A549 (cell line): ENCODE results near the gene MMS19.
A peak's percentile ranks its signal among the peaks of the same experiment; 100 is the strongest.

Source experiments
- CEBPB ChIP-seq, 2 experiments: fragments of >200 bp in 1 of 2; sonication (Bioruptor Twin) in 1 of 2; formaldehyde crosslinking in 1 of 2; IDR thresholded peaks; 2 replicates each; pipeline ENCODE4 v1.6.1; 2012 to 2016
- RAD21 ChIP-seq, 2 experiments: fragments of >200 bp in 1 of 2; sonication (Bioruptor Twin) in 1 of 2; formaldehyde crosslinking in 1 of 2; IDR thresholded peaks in 1 of 2; conservative IDR thresholded peaks in 1 of 2; 2 replicates in 1 of 2; 3 replicates in 1 of 2; pipeline ENCODE4 v1.6.1; 2012 to 2018; ENCODE audit warnings: inconsistent platforms in 1 of 2
- USF2 ChIP-seq: fragments of 450-650 bp; IDR thresholded peaks from 2 replicates; pipeline ENCODE4 v1.6.1; 2014; ENCODE audit warnings: antibody characterized with exemption
- TF ChIP-seq, protein P1 (sequence below): fragments of >200 bp; sonication (Bioruptor Twin); formaldehyde crosslinking; IDR thresholded peaks from 3 replicates; pipeline ENCODE4 v1.5.1; 2016

DNA sequence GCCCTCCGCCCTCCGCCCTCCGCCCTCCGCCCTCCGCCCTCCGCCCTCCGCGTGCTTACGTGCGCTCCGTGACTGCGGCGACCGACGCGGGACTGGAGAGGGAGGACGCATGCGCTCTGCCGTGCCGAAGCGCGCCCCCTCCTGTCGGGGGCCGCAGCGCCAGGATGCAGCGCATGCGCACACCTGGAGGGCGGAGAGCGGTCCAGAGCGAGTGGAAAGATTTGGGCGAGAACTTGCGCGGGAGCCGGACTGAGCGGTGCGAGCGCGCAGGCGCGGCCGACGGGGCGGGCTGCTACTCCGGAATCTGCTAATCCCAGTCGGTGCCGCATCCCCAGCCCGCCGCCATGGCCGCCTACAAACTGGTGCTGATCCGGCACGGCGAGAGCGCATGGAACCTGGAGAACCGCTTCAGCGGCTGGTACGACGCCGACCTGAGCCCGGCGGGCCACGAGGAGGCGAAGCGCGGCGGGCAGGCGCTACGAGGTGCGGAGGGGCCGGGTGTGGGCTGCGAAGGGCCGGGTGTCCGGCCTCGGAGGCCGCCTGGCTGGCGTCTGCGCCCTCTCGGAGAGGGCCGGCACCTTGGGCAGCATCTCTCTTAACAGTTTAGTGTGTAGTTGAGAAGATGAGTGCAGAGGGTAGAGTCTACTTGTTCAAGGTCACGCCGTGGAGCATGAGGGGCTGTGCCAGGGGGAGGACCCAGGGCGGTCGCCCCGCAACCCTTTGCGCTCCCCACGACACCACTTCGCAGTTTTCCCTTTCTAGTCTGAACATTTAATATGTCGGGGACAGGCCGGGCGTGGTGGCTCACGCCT is 72.1 kb downstream of the MMS19 start, which contains the start of gene PGAM1:
- TF ChIP-seq, protein P1, sequence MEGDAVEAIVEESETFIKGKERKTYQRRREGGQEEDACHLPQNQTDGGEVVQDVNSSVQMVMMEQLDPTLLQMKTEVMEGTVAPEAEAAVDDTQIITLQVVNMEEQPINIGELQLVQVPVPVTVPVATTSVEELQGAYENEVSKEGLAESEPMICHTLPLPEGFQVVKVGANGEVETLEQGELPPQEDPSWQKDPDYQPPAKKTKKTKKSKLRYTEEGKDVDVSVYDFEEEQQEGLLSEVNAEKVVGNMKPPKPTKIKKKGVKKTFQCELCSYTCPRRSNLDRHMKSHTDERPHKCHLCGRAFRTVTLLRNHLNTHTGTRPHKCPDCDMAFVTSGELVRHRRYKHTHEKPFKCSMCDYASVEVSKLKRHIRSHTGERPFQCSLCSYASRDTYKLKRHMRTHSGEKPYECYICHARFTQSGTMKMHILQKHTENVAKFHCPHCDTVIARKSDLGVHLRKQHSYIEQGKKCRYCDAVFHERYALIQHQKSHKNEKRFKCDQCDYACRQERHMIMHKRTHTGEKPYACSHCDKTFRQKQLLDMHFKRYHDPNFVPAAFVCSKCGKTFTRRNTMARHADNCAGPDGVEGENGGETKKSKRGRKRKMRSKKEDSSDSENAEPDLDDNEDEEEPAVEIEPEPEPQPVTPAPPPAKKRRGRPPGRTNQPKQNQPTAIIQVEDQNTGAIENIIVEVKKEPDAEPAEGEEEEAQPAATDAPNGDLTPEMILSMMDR: peak; percentile 62
- TF ChIP-seq RAD21 (conservative IDR thresholded peaks at IDR 0.05 in 1 of 2, IDR thresholded peaks at IDR 0.05 in 1 of 2) (no peak), CEBPB (IDR thresholded peaks at IDR 0.05) (no peak), USF2 (no peak)
